Brain microvascular endothelial cell (primary cell): ENCODE results near the gene ALK.

ENCODE experiments used
- DNase-seq: peaks from one replicate; pipeline ENCODE4 v3.0.0-alpha.2; 2020
- H3K27ac ChIP-seq: fragments of 250-450 bp; sonication (Bioruptor Pico); 2 replicates; pipeline ENCODE4 v1.5.1; 2020; ENCODE audit warnings: mild to moderate bottlenecking, moderate library complexity
- H3K27me3 ChIP-seq: fragments of 250-450 bp; sonication (Bioruptor Pico); replicated peaks from 2 replicates; pipeline ENCODE4 v1.5.1; 2020; ENCODE audit warnings: mild to moderate bottlenecking
- H3K36me3 ChIP-seq: fragments of 250-450 bp; sonication (Bioruptor Pico); replicated peaks from 2 replicates; pipeline ENCODE4 v1.5.1; 2020; ENCODE audit warnings: mild to moderate bottlenecking
- H3K4me3 ChIP-seq: 2 replicates; pipeline ENCODE4 v1.5.1; 2011; ENCODE audit warnings: low read depth, mild to moderate bottlenecking, control low read depth, low read length, moderate library complexity
- in situ Hi-C: cut with HindIII; loops from 2 replicates; pipeline ENCODE4 v1.10.0; 2017; ENCODE audit warnings: low sequenced_read_pairs, low pct_ligation_motif_present
- TF ChIP-seq, protein P1 (sequence below): IDR thresholded peaks from 2 replicates; pipeline ENCODE4 v1.5.1; 2011; ENCODE audit warnings: low read depth, mild to moderate bottlenecking, moderate library complexity, low read length, control low read depth, inconsistent platforms; ENCODE audit errors: missing control alignments

Gene ALK

DNA sequence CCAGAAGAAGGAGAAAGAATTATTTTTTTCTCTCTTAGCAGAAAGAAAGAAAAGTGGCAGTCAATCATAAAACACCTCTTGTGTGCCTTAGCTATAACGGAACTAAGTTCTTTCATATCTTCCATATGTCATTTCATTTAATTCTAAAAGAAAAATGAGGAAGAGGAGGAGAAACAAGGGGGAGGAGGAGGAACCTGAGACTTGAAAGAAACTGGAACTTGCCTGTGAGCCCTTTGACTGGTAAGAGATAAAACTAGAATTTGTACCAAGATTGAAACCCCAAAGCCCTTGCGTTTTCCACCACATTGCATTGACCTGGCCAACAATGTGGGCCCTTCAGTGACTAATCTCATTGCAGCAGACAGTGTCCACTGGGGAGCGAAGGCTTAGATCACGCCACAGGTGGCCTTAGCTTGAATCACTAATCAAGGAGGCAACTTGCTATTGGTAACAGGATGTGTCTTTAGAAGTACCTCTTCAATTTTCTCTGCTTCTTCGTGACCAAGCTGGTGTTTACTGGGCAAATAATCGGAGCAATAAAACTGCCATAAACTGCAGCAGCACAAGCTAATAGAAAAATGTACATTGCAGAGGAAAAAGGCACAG is 498.2 kb downstream of the ALK start:
- Histone ChIP-seq H3K4me3 (no peak overlapping the region), H3K27me3 (no peaks in the 10 kb centered on the region), H3K36me3 (no peaks in the 10 kb centered on the region), H3K27ac (no peak overlapping the region)
- DNase-seq, result no peak
- TF ChIP-seq, protein P1, sequence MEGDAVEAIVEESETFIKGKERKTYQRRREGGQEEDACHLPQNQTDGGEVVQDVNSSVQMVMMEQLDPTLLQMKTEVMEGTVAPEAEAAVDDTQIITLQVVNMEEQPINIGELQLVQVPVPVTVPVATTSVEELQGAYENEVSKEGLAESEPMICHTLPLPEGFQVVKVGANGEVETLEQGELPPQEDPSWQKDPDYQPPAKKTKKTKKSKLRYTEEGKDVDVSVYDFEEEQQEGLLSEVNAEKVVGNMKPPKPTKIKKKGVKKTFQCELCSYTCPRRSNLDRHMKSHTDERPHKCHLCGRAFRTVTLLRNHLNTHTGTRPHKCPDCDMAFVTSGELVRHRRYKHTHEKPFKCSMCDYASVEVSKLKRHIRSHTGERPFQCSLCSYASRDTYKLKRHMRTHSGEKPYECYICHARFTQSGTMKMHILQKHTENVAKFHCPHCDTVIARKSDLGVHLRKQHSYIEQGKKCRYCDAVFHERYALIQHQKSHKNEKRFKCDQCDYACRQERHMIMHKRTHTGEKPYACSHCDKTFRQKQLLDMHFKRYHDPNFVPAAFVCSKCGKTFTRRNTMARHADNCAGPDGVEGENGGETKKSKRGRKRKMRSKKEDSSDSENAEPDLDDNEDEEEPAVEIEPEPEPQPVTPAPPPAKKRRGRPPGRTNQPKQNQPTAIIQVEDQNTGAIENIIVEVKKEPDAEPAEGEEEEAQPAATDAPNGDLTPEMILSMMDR, result no peak
- in situ Hi-C loops, result no loop called here

DNA sequence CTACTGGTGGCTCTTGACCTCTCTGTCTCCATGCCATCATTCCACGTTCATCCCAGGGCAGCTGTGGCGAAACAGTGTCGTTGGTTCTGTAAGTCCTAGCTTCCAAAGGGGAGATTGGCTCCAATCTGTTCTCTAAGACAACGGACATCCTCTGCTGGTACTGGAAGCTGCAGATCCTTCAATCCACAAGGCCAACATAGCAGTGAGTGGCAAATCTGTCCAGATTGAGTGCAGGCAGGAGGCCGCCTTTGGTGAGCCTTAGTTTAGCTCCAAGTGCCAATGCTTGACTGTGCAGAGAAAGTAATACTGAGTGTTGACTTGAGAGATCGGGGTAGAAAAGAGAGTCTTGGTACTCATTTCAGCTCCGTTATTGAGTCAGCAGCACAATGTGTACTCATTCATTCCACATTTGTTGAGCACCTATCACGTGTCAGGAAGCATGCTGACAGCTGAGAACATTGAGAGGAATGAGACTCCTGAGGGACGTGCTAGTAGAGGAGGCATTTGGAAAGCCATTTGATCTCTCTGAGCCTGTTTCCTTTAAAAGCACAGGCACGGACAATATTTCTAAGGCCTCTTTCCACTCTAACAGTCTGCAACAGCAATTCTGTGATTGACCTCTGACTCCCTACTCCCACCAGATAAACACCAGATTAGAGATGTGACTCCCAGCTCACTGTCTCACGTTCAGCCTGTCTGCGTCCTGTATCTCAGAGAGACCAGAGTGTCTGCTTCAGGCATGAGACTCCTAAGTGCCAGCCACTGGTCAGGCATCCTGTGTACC is 500.2 kb downstream of the ALK start:
- Histone ChIP-seq H3K4me3 (no peak overlapping the region), H3K36me3 (no peaks in the 10 kb centered on the region), H3K27ac (no peak overlapping the region), H3K27me3 (no peaks in the 10 kb centered on the region)
- no peak for DNase-seq
- TF ChIP-seq, protein P1, result no peak
- in situ Hi-C loops, result no loop called here

- H3K36me3 ChIP-seq, result no peaks in the 10 kb centered on the region
- DNase-seq, result no peak
- no peak overlapping the region for H3K27ac ChIP-seq
- H3K4me3 ChIP-seq, result no peak overlapping the region
- in situ Hi-C loops, result no loop called here
- H3K27me3 ChIP-seq, result no peaks in the 10 kb centered on the region
- TF ChIP-seq, protein P1, result no peak
These were observed 500.9 kb downstream of the ALK start for GRCh38 chr2:29420464-29420863.

GRCh38 chr2:29417630-29418029 is 503.8 kb downstream of the ALK start:
- TF ChIP-seq, protein P1, result no peak
- Histone ChIP-seq H3K4me3 (no peak overlapping the region), H3K27me3 (no peaks in the 10 kb centered on the region), H3K27ac (no peak overlapping the region), H3K36me3 (no peaks in the 10 kb centered on the region)
- no peak for DNase-seq
- in situ Hi-C loops, result no loop called here

- Histone ChIP-seq H3K27ac (no peak overlapping the region), H3K27me3 (no peaks in the 10 kb centered on the region), H3K36me3 (no peaks in the 10 kb centered on the region), H3K4me3 (no peak overlapping the region)
- in situ Hi-C loops, result no loop called here
- no peak for DNase-seq
- TF ChIP-seq, protein P1, result no peak
These were observed 509.0 kb downstream of the ALK start for GRCh38 chr2:29412197-29412925.
